Activated T-cell treated with anti-CD3 and anti-CD28 coated beads for 24 hours (primary cell): ENCODE measurements around the gene PURA.
A peak's percentile ranks its signal among the peaks of the same experiment; 100 is the strongest.

Source experiments
- DNase-seq: peaks from one replicate; pipeline ENCODE4 v3.0.0-alpha.2; 2020; ENCODE audit warnings: low read depth

The PURA gene

GRCh38 chr5:140113699-140114263 is at the start of gene PURA:
PURA (plus strand) TSS chr5:140114109; CDS start chr5:140114182, 73 bp downstream.
- DNase-seq: peak; percentile 93

GRCh38 chr5:140072812-140073211 is 41.1 kb upstream of the PURA start:
- DNase-seq: no peak

- no peak for DNase-seq
Observed at GRCh38 chr5:140073296-140073695, 40.6 kb upstream of the PURA start.

- DNase-seq: no peak
Observed at GRCh38 chr5:140075371-140075770, 38.5 kb upstream of the PURA start.

- DNase-seq: no peak
Observed at GRCh38 chr5:140076142-140076541, 37.8 kb upstream of the PURA start.

GRCh38 chr5:140076788-140077187 is 37.1 kb upstream of the PURA start:
- DNase-seq: no peak

- no peak for DNase-seq
Observed at GRCh38 chr5:140083120-140083519, 30.8 kb upstream of the PURA start.

GRCh38 chr5:140083650-140084049 is 30.3 kb upstream of the PURA start:
- no peak for DNase-seq

- DNase-seq: no peak
Observed at GRCh38 chr5:140084541-140084940, 29.4 kb upstream of the PURA start.

GRCh38 chr5:140090251-140090650 is 23.7 kb upstream of the PURA start:
- DNase-seq: no peak

GRCh38 chr5:140093179-140093578 is 20.7 kb upstream of the PURA start:
- no peak for DNase-seq

- no peak for DNase-seq
Observed at GRCh38 chr5:140093866-140094265, 20.0 kb upstream of the PURA start.

GRCh38 chr5:140094889-140095288 is 19.0 kb upstream of the PURA start:
- DNase-seq: no peak

GRCh38 chr5:140101179-140101578 is 12.7 kb upstream of the PURA start:
- no peak for DNase-seq

GRCh38 chr5:140103154-140103553 is 10.8 kb upstream of the PURA start:
- no peak for DNase-seq

- DNase-seq: no peak
Observed at GRCh38 chr5:140104100-140104499, 9.8 kb upstream of the PURA start.

- no peak for DNase-seq
Observed at GRCh38 chr5:140106101-140106500, 7.8 kb upstream of the PURA start.

GRCh38 chr5:140106805-140107311 is 7.1 kb upstream of the PURA start:
- no peak for DNase-seq

- peak; percentile 88 for DNase-seq
Observed at GRCh38 chr5:140107312-140108092, 6.4 kb upstream of the PURA start.

GRCh38 chr5:140108093-140109017 is 5.6 kb upstream of the PURA start:
- peak; percentile 7 for DNase-seq

- no peak for DNase-seq
Observed at GRCh38 chr5:140109018-140109758, 4.7 kb upstream of the PURA start.
